Skin of body (tissue), 2 donors: Measurements from ENCODE around the gene LCN2. TPM values are rescaled to one million over a fixed set of nuclear protein-coding genes. Genes with fewer than 3 reads are reported as not detected.
A peak's percentile ranks its signal among the peaks of the same experiment; 100 is the strongest.
"Not testable (repeated sequence)": the region's sequence is repeated elsewhere in the genome, so short reads cannot be mapped to it uniquely, and the experiment has no call there.

ENCODE experiments used
- DNase-seq: peaks from one replicate; lab custom pipeline; 2025; lab: John Stamatoyannopoulos, UW
- total RNA-seq: library from RNA; depleted of rRNA; stranded (reverse); fragments of >200 nt; gene quantifications from one replicate; pipeline ENCODE4 v1.2.3, GENCODE V29; 2014

The LCN2 gene
- total RNA-seq, 1 donor from 2014 or later: 14.6 TPM

DNA sequence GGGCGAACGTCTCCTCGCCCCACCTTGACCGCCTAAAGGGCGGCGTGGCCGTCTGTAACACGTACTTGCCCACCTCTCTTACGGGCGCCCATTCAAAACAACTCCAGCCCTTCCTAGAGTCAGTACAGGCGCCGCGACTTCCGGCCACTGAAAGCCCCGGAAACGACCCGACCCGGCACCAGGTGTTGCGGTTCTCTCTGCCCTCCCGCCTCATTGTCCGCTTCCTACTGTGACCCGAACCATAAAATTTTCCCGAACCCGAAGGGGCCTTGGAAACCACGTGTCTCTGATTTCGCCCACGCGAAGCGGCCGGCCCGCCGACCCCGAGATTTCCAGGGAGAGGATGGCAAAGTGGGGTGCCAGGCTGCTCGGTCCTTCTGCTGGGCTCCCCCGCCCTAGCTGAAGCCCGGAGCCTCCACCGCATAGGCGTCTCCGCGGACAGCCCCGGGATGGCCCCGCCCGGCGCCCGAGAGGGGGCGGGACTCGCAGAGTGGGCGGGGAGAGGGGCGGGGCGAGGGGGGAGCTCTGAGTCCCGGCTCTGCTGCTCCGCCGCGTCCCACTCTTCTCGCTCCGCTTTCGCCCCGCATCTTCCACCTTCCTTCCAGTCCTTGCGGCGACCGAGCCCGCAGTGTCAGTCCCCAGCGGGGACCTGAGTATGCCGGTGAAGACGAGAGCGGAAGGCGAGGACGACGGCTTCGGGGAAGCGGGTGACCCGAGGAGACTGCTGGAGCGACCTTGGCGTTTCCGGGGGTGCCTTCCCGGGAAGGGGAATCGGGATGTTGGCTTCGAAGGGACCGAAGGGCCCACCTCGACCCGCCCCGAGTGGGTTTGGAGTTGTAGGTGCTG is 21.0 kb upstream of the LCN2 start:
- DNase-seq: peak; percentile 88

DNA sequence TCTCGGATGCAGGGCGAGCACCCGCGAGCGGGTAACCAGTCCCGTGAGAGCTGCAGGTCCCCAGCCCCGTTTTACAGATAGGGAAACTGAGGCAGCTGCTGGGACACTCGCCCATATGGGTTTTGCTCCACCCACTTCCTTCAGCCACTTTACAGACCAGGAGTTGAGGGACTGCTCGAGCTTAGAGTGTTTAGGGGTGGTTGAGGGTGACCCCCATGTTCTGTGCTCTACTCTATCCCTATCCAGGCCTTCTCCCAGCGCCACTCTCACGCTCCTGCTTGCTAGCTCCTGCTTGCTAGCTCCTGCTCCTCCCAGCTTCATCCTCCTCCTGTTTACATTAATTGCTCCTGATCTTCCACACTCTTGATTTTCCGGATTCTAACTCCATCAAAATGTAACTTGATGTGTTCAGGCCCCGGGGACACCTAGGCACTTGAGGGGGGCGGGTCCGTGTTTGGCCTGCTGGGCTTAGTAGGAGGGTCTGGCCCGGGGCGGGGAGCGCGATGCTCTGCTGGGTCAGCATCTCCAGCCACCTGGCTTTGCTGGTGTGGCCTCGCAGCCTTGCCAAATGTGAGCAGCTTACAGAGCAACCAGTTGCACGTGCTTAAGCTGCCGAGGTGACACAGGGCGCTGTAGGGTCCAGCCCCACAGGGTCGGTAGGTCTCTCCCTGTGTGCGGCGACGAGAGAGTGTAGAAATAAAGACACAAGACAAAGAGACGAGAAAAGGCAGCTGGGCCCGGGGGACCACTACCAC is 20.2 kb upstream of the LCN2 start:
- DNase-seq: no peak

DNA sequence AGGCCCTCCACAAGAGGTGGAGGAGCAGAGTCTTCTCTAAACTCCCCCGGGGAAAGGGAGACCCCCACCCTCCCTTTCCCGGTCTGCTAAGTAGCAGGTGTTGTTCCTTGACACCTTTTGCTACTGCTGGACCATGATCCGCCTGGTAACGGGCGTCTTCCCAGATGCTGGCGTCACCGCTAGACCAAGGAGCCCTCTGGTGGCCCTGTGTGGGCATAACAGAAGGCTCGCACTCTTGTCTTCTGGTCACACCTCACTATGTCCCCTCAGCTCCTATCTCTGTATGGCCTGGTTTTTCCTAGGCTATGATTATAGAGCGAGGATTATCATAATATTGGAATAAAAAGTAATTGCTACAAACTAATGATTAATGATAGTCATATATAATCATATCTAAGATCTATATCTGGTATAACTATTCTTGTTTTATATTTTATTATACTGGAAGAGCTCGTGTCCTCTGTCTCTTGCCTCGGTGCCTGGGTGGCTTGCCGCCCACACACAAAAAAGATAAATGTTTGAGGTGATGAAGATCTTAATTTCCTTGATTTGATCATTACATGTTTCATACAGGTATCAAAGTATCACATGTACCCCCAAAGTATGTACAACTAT is 19.2 kb upstream of the LCN2 start:
- DNase-seq: not testable (repeated sequence)

DNA sequence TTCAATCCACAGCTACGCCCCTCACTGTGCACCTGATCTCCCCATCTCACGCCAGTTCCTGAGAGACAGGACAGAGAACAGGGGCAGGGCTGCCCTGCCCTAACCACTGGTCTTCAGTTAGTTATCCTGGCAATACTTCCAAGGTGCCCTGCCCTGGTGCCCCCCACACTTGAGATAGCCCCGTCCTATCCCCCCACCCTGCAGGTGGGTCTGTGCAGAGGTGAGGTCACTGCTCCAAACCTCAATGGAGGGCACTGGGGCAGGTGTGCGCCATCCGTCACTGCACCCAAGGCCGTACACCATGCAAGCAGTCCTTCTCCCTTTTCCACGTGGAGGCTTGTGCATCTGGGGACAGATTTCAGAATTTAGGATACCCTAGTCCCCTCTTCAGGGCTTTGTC is 18.6 kb upstream of the LCN2 start:
- DNase-seq: not testable (repeated sequence)

DNA sequence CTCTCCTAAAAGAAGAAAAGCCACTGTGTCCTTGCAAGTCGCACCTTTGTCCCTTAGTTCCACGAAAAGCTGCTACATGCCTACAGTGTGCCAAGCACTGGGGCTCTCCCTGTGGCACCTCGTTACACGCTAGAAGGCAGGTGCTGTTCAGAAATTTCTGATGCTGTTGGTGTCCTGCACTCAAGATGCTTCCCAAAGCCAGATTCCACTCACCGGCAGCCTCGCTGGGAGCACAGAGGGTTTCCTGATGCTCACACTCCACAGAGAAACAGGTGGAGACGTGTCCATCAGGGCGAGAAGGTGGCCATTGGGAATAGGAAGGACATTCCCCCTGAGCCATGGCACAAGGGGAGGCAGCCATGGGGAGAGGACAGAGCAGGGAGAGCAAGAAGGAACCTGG is 17.9 kb upstream of the LCN2 start:
- DNase-seq: not testable (repeated sequence)

DNA sequence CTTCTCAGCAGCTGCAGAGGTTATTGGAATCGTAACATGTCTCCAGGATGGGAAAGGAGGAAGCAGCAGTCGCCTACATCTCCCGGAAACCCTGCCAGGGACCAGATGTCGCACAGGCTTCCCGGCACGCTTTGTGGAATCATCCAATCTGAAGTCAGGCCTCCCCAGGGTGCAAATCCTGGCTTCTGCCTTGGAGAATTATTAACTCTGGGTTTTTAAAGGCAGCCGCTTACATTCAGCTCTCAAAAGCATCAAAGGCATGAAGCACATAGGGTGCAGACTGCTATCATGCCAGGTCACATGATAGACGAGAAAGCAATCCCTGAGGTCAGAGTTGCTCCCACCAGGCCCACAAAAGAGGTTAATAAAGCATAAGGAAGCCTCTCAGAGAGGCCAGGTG is 17.1 kb upstream of the LCN2 start:
- DNase-seq: peak; percentile 69

DNA sequence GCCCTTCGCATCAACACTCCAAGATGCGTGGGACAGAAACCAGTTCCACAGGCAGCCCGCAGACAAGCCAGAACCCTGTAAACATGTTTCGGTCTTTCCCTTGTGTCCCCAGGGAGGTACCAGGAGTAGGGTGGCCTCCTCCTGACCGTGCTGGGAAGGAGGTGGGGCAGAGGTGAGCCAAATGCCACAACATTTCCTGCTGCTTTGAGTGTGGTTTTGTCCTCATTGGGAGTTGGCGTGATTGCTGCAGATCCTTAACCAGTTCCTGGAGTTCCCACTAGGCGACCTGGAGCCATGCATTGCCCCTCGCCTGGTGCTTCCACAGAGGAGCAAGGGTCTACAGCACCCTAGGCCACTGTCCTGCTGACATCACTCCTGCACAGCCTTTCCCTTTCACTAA is 13.7 kb upstream of the LCN2 start:
- not testable (repeated sequence) for DNase-seq

DNA sequence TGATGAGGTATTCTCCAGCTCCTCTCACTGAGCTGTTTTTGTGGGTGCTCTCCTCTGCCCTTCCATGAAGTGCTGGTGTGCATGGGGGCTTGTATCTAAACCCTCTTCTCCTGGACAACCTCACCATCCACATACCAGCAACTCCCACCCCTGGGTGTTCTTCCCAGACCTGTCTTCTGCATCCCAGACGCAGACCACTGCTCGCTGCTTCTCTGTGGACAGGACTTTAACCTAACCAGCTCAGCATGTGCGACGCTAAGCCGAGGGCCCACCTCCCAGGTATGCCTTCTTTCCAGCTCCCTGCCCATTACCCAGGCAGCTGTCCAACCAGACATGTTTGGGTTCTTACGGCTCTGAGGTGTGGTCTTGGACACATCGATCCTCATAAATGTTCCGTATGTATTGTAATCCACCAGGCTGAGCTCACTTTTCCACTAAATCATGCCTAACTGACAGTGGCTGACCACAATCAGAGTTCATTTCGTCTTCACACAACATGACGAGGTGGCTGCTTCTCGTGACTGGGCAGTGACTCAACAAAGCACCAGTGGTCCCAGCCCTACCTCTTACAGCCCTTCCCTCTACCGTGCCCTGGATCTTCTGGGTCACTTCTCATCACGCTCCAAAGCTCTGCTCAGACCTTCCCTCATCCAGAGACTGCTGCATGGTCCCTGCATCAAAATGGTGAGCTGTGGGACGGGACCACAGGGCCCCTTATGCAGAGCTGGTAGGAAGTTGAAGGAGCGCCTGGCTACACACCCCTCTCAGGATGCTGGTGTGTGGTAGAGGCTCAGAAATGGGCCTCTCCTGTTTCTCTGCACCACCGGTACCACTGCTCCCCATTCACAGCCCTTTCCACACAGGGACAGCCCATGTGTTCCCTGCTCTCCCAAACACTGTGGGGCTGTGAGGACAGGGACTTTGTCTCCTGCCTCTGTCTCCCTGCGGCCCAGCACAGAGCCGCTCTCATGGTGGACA is 12.1 kb upstream of the LCN2 start:
- no peak for DNase-seq

DNA sequence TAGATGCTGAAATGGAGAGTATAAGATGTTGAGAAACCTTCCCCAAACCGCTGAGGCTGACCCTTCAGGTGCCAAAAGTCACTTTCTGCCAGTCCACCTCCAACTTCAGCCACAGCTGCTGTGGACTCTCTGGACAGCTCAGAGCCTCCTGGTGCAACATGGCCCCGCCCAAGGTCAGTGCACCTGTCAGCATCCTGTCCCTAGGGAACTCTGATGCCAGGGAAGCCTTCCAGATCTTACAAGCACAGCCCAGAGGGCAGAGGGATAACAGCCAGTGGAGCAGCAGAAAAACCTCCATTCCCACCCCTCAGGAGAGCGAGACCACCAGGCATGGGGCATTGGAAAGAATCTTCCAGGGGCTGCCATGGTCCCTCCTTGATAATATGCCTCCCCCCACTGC is 11.3 kb upstream of the LCN2 start:
- DNase-seq: no peak

DNA sequence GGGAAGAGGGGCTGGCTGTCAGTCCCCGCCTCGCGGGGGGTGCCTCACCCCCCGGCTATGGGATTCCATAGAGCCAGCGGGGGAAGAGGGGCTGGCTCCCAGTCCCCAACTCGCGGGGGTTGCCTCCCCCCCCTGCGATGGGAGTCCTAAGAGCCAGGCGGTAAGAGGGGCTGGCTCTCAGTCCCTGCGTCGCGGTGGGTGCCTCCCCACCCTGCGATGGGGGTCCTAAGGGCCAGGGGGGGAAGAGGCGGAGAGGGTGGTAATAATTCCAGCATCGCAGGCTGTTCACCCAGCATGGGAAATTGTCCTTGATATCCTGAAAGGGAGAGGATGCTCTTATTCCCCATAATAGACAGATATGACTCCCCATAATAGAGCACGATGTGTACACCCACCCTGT is 9.6 kb upstream of the LCN2 start:
- DNase-seq: no peak

DNA sequence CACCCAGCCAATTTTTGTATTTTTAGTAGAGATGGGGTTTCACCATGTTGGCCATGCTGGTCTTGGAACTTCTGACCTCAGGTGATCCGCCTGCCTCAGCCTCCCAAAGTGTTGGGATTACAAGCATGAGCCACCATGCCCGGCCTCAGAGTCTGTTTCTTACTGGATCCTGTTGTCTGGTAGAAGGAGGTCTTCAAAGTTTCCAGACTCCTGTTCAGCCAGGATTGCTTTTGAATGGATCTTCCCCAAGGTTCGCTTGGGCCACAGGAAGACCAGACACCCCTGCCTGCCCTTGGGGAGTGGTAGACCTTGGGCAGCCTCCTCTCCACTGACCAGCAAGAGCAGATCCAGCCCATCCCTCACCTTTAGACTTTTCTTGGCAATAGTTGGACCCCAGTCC is 7.6 kb upstream of the LCN2 start:
- no peak for DNase-seq

DNA sequence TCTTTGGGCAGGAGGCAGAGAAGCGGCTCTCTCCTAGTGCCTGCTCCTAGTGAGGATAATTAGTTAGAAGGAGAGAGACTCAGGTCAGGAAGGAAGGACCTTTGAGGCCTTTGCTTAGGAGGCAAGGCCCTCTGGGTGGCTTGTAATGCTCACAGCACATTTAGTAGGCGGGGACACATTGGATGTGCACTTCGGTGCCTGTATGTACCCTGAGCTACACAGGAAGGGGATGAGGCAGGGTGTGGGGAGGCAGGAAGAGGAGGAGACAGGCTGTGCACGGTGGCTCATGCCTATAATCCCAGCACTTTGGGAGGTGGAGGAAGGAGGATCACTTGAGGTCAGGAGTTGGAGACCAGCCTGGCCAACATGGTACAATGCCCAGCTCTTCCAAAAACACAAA is 7.2 kb upstream of the LCN2 start:
- no peak for DNase-seq

DNA sequence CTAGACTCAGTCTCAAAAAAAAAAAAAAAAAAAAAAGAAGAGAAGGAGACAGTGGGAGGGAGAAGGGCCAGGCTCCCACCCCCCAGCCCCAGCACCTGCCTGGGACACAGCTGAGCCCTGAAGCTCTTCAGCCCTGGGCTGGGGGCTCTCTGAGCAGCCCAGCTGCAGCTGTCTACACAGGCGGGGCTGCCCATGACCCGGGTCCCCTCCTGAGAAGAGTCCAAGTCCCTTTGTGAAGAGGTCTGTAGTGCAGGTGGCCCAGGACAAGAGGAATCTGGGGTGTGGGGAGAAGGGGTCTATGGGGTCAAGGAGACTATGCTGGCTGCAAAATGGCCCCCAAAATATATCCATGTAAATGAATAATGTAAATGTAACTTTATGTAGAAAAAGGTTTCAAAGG is 6.7 kb upstream of the LCN2 start:
- DNase-seq: no peak

DNA sequence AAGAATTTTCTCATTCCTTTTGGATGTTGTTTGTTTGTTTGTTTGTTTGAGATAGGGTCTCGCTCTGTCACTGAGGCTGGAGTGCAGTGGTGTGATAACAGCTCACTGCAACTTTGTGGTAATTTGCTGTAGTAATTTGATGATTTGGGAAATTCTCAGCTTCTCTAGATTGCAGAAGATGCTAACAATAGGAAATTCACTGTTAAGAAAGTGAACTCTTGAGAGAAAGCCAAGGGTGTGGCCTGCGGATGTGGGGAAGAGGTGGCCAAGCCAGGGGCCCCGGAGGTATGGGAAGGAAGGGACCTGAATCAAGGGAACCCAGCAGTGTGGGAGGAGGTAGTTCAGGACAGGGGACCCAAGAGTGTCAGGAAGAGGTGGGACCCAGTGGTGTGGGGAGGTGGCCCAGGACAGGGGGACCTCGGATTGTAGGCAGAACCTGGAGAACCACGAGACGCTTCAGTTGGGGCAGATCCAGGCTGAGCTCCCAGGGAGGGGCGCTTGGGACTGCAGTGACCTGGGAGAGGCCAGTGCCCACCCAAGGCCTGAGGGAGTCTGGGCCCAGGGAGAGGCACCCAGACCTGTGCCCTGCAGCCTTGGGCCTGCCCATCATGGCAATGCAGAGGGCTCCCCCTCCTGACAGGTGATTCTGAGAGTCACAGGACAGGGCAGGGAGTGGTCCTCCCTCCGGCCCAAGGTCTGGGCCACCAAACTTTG is 5.6 kb upstream of the LCN2 start:
- DNase-seq: no peak

DNA sequence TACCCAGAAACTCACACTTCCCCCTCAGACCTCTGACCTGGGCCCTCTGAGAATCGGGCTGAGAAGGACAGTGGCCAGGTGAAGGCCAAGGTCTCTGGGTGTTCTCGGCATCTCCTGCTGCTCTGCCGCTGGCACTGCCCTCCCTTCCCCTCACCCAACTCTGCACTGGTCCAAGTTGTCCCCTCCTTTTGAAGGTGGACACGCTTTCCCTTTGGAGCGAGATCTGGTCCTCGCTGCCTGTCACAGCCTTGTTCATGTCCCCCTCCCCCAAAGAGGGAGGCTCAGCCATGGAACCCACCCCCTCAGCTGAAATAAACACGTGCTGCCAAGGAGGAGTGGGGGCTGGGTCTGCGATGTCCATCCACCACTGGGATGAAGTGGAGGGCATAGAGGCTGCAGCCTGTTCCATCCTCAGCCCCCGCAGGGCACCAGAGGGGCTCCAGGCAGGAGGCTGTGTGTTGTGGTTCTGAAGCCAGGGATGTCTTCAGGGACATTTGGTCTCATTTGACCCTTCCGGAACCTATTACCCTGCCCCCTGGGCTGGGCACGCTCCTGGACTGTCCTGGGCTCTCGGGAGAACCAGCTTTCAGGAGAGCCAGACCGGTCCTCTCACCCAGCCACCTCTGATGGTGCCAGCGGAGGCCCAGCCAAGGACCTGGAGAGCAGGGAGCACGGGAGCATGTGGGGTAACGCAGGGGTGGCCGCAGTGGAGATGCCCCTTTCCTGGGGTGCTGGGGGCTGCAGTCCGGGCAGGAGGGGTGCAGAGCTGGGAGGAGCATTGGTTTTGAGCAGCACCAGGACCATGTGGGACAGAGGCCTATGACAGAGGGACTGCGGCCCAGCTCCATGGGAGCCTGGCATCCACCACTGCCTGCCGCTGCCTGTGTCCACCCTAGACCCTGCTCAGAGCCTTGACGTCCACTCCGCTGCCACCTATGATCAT is 4.7 kb upstream of the LCN2 start:
- DNase-seq: no peak

DNA sequence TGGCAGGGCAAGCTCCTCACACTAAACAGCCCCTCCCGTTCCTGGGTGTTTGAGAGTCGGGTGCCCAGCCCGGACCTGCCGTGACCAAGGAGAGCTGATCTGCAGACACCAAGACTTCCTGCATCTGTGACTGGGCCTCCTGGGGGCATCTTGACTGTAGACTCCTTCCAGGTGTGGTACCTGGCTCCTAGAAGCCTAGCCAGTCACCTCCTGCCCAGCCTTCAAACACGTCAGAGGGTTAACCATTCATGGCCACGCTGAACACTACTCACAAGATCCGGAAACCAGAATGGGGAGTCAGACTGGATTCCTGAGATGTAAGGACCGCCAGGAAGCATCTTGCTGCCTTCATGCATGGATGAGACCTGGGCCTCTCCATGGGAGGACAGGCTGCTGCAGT is 3.7 kb upstream of the LCN2 start:
- no peak for DNase-seq

DNA sequence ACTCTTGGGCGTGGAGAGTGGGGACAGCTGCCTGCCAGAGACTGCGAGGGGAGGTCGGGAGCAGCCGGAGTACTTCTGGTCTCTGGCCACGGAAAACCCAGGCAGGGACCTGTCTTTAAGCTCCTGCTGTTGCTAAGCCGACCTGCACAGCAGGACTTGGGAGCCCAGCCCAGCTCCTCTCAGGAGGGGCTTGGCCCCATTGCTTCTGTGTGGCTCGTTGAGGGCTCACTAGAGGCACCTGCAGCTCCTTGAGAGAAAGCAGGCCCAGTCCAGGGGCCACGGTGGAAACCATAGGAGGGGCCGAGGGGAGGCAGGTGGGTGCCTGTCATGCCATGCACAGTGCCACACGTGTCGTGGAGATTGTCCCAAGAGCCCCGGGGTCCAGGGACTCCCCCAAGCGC is 3.3 kb upstream of the LCN2 start:
- DNase-seq: no peak

DNA sequence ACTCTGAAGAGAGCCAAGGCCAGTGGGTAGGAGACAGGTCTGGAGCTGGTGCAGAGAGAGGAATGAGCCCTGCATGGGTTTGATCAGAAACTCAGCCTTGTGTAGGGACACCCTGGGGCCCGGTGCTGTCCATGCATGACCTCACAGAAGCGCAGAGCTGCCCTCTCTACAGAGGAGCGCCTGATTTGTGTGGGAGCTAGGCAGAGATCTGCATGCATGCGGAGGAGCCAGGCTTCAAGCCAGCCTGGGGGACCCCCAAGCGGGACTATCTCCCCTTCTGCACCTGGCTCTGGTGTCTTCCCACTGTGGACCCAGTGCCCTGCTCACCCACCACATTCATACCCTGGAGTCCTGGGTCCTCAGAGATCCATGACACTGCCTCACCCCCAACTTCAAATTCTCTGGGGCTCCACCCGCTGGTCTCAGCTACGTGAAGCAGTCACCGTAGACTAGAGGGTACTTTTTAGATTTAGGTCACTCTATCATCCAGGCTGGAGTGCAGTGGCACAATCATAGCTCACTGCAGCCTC is 2.6 kb upstream of the LCN2 start:
- no peak for DNase-seq

DNA sequence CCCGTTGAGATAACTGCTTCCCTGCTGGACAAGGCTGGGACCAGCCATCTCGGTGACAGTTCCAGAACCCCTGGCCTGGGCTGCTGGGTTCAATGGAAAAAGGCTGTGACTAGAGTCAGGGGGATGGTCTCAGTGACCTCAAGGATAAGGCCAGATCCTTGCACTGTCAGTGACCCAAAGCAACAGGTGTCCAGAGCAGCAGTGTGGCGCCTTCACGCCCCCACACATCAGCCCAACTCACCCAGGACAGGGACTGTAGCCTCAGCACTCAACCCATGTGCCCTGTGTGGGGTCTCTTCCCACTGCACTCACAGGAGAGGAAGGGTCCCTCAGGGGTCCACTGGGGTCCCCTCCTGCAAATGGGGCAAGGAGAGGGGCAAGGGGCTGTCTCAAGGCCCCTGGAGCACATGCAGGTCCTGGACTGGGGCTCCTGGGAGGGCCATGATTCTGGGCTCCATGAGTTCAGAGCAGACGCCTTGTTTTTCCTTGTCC is 698 bp upstream of the LCN2 start:
- no peak for DNase-seq
